ENCODE measurements around the gene SLC25A25.

- TF ChIP-seq POLR2A (IDR thresholded peaks at IDR 0.05) (no peak), CTCF (IDR thresholded peaks at IDR 0.05) (peak in 2 of 12 donors; percentile 8 to 11)
Measured at GRCh38 chr9:128103589-128103962, 35.5 kb downstream of the SLC25A25 start.
